HG02938 (cell line): Measurements from ENCODE around the gene KCNH1.

Experiments used
- ATAC-seq: cut with Tn5 transposase; IDR thresholded peaks from one replicate; pipeline ENCODE4 v1.9.1; 2021; ENCODE audit warnings: mild to moderate bottlenecking, moderate library complexity; ENCODE audit not compliant: unreplicated experiment

The KCNH1 gene

GRCh38 chr1:210655511-210655910, 478.4 kb downstream of the KCNH1 start:
- no peak for ATAC-seq

- ATAC-seq, result no peak
Observed at GRCh38 chr1:210654176-210654981, 479.6 kb downstream of the KCNH1 start.

- ATAC-seq, result no peak
Observed at GRCh38 chr1:210653771-210654170, 480.2 kb downstream of the KCNH1 start.

GRCh38 chr1:210652329-210652954, 481.5 kb downstream of the KCNH1 start:
- ATAC-seq, result no peak

GRCh38 chr1:210650403-210650802, 483.5 kb downstream of the KCNH1 start:
- ATAC-seq, result no peak

- ATAC-seq, result no peak
Observed at GRCh38 chr1:210648588-210649269, 485.2 kb downstream of the KCNH1 start.

GRCh38 chr1:210647406-210648333, 486.3 kb downstream of the KCNH1 start:
- ATAC-seq, result no peak

GRCh38 chr1:210646258-210646616, 487.7 kb downstream of the KCNH1 start:
- no peak for ATAC-seq

- ATAC-seq, result no peak
Observed at GRCh38 chr1:210645582-210646257, 488.2 kb downstream of the KCNH1 start.

GRCh38 chr1:210641582-210641981, 492.4 kb downstream of the KCNH1 start:
- no peak for ATAC-seq

GRCh38 chr1:210635108-210635507, 498.8 kb downstream of the KCNH1 start:
- ATAC-seq, result no peak

- no peak for ATAC-seq
Observed at GRCh38 chr1:210633636-210634035, 500.3 kb downstream of the KCNH1 start.

- no peak for ATAC-seq
Observed at GRCh38 chr1:210633140-210633539, 500.8 kb downstream of the KCNH1 start.

- ATAC-seq, result no peak
Observed at GRCh38 chr1:210631399-210631798, 502.5 kb downstream of the KCNH1 start.

- no peak for ATAC-seq
Observed at GRCh38 chr1:210629276-210629675, 504.7 kb downstream of the KCNH1 start.

GRCh38 chr1:210627755-210628154, 506.2 kb downstream of the KCNH1 start:
- ATAC-seq, result no peak
